Rectal smooth muscle tissue (tissue), 1 donor: ENCODE measurements around the gene SIL1.

Experiments
- H3K27ac ChIP-seq: one replicate; pipeline ENCODE4 v1.7.0; 2013; ENCODE audit warnings: low read depth, low read length, inconsistent platforms
- H3K27me3 ChIP-seq: one replicate; pipeline ENCODE4 v1.7.0; 2013; ENCODE audit warnings: low read length; ENCODE audit not compliant: control insufficient read depth, insufficient read depth
- H3K36me3 ChIP-seq: one replicate; pipeline ENCODE4 v1.7.0; 2013; ENCODE audit warnings: low read length; ENCODE audit not compliant: control insufficient read depth, insufficient read depth
- H3K4me1 ChIP-seq: one replicate; pipeline ENCODE4 v1.7.0; 2013; ENCODE audit warnings: low read length; ENCODE audit not compliant: control insufficient read depth, insufficient read depth
- H3K4me3 ChIP-seq: one replicate; pipeline ENCODE4 v1.7.0; 2013; ENCODE audit warnings: low read length
- H3K9ac ChIP-seq: one replicate; pipeline ENCODE4 v1.7.0; 2013; ENCODE audit warnings: low read length

SIL1 gene

DNA sequence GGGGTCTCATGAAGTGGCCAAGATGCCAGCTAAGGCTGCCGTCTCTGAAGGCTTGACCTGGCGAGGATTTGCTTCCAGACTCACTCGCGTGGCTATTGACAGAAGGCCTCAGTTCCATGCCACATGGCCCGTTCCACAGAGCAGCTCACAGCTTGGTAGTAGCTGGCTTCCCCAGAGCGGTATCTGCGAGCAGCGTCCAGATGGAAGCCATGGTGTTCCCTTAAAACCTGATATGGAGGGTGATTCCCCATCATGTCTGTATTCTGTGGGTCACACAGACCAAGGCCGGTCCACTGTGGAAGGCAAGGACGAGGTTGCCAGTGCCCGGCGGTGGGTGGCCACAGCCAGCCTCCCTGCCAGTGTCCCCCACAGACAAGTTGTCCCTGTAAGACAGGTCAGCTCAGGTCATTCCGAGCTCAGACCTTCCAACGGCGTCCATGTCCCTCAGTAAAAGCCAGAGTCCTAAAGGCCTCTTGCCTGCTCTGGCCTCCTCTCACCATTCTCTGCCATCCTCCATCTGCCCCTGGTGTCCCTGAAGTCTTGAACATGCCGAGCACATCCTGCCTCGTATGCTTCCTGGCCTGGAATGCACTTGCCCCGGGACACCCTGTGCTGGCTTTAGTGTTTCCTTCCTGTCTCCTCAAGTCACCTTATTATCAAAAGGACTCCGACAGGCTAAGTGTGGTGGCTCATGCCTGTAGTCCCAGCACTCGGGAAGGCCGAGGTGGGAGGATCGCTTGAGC is 261.8 kb downstream of the SIL1 start:
- Histone ChIP-seq H3K27me3 (no peaks in the 10 kb centered on the region), H3K36me3 (peaks cover 19% of the 10 kb centered on the region), H3K27ac (no peak overlapping the region)

DNA sequence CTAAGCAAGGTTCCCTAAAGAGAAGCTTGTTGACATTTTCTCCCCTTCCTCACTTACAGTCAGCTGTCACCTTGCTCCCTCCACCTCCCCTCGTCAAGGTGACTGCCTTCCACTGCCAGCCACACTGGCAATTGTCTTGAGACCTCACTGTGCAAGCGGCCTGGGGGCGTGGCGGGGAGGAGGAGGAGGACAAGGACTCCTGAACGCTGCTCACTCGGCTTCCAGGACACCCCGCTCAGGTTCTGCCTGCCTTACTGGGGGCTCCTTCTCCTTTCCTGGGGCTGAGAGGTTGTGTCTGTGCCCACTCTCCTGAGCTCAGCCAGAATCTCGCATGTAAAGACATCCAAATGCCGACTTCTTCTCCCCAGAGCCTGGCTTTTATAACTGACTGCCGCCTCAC is 262.7 kb downstream of the SIL1 start:
- Histone ChIP-seq H3K27me3 (no peaks in the 10 kb centered on the region), H3K27ac (no peak overlapping the region), H3K36me3 (peaks cover 27% of the 10 kb centered on the region), H3K4me3 (no peak overlapping the region), H3K4me1 (no peaks in the 10 kb centered on the region), H3K9ac (no peak overlapping the region)

More for the DNA sequence above, 261.8 kb downstream of the SIL1 start:
- Histone ChIP-seq H3K9ac (no peak overlapping the region), H3K4me3 (no peak overlapping the region), H3K4me1 (no peaks in the 10 kb centered on the region)

DNA sequence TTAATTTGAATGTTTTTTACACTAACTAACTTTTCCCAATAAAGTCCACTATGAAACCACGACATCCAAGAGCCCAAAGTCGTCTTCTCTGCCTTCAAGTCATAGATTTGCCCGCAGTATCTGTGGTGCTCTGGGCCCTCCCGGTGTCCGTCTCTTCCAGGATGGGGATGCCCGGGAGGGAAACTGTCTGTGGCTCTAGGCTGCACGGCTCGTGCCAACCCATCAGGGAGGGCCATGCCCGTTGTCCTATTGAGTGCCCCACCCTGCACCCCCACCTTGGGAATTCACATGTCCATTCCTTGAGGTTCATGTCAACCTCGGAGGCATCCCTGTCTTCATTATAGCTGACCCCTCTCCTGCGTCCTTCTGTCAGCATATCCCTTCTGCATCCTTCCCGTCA is 263.2 kb downstream of the SIL1 start:
- H3K36me3 ChIP-seq = peaks cover 29% of the 10 kb centered on the region
- H3K4me1 ChIP-seq = no peaks in the 10 kb centered on the region
- no peak overlapping the region for H3K9ac ChIP-seq
- no peak overlapping the region for H3K27ac ChIP-seq
- no peak overlapping the region for H3K4me3 ChIP-seq
- H3K27me3 ChIP-seq = no peaks in the 10 kb centered on the region

DNA sequence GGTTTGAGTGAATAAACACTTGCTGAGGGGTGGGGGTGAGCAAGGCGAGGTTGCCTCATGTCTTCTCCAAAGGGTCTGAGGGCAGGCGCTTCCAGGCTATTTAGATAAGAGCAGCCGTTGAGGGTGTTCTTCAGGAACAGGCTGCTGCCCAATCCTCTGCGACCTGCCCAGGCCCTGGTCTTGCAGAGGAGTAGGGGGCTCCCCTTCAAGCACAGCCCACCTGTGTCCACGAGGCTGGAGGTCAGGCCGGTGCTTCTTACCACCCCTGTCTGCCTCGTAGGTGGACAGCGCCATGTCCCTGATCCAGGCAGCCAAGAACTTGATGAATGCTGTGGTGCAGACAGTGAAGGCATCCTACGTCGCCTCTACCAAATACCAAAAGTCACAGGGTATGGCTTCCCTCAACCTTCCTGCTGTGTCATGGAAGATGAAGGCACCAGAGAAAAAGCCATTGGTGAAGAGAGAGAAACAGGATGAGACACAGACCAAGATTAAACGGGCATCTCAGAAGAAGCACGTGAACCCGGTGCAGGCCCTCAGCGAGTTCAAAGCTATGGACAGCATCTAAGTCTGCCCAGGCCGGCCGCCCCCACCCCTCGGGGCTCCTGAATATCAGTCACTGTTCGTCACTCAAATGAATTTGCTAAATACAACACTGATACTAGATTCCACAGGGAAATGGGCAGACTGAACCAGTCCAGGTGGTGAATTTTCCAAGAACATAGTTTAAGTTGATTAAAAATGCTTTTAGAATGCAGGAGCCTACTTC is 264.5 kb downstream of the SIL1 start:
- Histone ChIP-seq H3K9ac (no peak overlapping the region), H3K4me1 (no peaks in the 10 kb centered on the region), H3K27ac (no peak overlapping the region), H3K27me3 (no peaks in the 10 kb centered on the region), H3K36me3 (peaks cover 33% of the 10 kb centered on the region), H3K4me3 (no peak overlapping the region)

DNA sequence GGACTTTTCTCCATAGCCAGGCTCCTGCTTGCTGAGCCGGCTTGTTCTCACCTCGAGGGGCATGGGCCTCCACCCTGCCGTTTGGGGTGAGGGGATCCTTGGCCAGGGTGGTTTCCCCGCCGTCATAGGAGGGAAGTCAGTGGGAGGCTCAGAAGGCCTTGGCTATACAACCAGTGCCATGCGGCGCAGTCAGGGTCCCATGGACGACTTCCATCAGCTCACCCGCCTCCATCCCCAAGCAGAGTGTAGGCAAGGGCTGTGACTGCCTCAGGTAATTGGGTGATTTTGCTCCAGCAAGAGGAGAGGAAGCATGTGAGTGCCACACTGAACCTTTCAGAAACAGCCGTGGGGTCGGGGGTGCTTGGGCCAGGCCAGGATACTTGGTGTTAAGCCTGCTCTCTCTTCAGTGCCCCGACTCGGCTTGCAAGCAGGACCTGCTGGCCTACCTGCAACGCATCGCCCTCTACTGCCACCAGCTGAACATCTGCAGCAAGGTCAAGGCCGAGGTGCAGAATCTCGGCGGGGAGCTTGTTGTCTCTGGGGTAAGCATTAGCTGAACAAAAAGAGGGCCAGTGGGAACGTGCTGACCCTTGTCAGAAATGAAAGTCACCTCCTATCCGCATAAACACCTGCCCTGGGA is 265.9 kb downstream of the SIL1 start:
- H3K36me3 ChIP-seq = peaks cover 36% of the 10 kb centered on the region
- no peak overlapping the region for H3K4me3 ChIP-seq
- no peak overlapping the region for H3K9ac ChIP-seq
- H3K4me1 ChIP-seq = no peaks in the 10 kb centered on the region
- H3K27me3 ChIP-seq = no peaks in the 10 kb centered on the region
- no peak overlapping the region for H3K27ac ChIP-seq

DNA sequence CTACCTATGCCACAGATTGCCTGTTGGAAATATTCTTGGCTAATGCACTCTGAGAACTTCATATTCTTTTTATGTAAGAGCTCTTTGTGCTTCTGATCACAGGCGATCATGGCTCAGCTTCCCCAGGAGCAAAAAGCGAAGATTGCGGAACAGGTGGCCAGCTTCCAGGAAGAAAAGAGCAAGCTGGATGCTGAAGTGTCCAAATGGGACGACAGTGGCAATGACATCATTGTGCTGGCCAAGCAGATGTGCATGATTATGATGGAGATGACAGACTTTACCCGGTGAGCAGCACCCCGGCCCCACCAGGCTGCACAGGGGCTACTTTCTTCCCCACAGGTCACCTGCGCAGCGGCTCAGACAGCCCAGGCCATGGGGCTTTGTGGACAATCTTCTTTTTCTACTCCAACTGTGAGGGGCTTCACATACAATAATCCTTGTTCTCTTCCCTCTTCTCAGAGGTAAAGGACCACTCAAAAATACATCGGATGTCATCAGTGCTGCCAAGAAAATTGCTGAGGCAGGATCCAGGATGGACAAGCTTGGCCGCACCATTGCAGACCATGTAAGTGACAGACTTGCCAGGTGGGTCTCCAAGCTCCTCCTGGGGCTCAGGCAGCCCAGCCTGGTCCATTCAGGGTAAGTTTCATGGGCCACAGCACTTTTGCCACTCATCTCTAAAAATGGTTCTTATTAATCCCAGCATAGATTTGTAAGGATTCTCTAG is 267.6 kb downstream of the SIL1 start:
- Histone ChIP-seq H3K4me3 (no peak overlapping the region), H3K27me3 (no peaks in the 10 kb centered on the region), H3K36me3 (peaks cover 53% of the 10 kb centered on the region), H3K27ac (no peak overlapping the region), H3K4me1 (no peaks in the 10 kb centered on the region), H3K9ac (no peak overlapping the region)

DNA sequence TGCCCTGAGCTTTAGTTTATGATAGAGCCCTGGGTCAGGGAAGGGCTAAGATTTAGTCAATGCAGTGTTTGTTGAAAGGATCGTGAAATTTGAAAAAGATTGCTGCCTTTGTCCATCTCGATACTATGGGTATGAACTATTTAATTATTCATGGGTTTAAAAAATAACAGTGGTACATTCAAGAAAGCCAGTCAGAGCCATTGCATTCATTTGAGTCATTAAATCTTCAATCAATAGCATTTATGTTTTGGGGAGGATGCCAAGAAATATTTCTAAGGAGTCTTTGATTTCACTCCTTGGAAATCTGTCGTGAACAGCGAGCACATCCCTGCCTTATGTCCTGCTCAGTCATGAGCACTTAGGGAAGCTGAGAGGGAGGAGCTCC is 268.6 kb downstream of the SIL1 start:
- Histone ChIP-seq H3K4me1 (no peaks in the 10 kb centered on the region), H3K27ac (no peak overlapping the region), H3K36me3 (peaks cover 57% of the 10 kb centered on the region), H3K9ac (no peak overlapping the region), H3K4me3 (no peak overlapping the region), H3K27me3 (no peaks in the 10 kb centered on the region)

DNA sequence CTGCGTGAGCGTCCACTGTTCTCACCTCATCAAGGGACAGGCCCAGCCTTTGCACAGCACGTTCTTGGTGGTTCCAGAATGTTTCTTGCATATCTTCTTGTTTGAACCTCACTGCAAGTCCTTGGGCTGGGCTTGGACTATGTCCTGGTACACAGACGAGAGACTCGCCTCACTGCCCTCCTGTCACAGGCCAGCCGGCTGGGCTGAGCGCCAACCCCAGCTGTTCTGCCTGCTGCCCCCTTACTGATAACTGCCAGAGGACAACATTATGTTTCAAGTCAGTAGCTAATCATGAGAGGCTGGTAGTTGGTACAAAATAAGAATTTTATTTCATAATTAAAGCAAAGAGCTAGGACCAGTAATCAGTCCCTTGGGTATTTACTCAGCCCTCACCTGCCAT is 270.2 kb downstream of the SIL1 start:
- Histone ChIP-seq H3K27ac (no peak overlapping the region), H3K4me3 (no peak overlapping the region), H3K36me3 (peaks cover 57% of the 10 kb centered on the region), H3K27me3 (no peaks in the 10 kb centered on the region), H3K9ac (no peak overlapping the region), H3K4me1 (no peaks in the 10 kb centered on the region)

DNA sequence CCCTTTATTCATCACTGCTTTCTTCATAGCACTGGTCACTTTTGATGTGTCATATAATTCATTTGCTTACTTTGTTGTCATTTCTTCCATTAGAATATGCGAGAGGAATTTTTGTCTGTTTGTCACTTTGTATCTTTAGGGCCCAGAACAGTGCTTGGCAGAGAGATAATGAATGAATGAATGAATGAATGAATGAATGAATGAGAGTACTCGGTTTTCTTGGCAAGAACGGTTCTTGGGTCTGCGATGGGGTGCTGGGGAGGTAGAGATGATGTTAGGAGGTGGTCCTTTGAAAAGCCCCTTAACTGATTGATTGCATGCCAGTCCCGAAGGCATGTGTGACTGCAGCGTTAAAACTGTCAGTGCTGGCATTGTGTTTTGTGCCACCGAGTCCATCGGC is 270.6 kb downstream of the SIL1 start:
- no peak overlapping the region for H3K27ac ChIP-seq
- H3K9ac ChIP-seq = no peak overlapping the region

DNA sequence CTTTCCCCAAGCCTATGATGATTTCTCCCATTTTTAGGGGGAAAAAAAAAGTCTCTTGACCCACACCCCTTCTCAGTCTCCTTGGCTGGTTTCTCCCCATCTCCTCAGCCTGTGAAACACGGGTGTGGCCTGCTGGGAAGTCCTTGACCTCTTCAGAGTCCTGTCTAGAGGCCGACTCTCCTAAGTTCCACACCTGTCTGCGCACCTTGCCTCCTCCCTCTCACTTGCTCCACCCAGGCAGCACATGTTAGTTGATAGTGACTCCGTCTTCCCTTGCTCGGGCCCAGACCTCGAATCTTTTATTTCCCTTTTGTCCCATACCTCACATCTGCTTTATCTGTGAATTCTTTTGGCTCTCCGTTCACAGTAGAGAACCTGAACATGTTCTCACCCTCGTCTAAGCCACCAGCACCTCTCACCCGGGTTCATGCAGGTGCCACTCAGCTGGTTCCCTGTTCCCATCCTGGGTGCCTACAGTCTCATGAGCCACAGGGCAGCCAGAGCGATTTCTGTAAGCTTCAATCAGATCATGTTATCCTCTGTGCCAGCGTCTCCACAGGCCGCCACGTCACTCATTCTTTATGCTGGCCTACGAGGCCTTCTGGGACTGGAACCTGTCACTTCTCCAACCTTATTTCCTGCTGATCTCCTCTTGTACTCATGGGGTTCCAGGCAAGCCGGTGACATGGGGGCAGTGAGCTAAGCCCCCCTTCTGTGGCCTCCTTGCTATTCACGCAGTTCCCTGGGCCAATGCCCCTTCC is 271.3 kb downstream of the SIL1 start:
- no peaks in the 10 kb centered on the region for H3K27me3 ChIP-seq
- no peaks in the 10 kb centered on the region for H3K4me1 ChIP-seq
- H3K9ac ChIP-seq = no peak overlapping the region
- H3K36me3 ChIP-seq = peaks cover 50% of the 10 kb centered on the region
- no peak overlapping the region for H3K4me3 ChIP-seq
- H3K27ac ChIP-seq = no peak overlapping the region

More for the DNA sequence above, 270.6 kb downstream of the SIL1 start:
- Histone ChIP-seq H3K4me1 (no peaks in the 10 kb centered on the region), H3K4me3 (no peak overlapping the region), H3K36me3 (peaks cover 57% of the 10 kb centered on the region), H3K27me3 (no peaks in the 10 kb centered on the region)

DNA sequence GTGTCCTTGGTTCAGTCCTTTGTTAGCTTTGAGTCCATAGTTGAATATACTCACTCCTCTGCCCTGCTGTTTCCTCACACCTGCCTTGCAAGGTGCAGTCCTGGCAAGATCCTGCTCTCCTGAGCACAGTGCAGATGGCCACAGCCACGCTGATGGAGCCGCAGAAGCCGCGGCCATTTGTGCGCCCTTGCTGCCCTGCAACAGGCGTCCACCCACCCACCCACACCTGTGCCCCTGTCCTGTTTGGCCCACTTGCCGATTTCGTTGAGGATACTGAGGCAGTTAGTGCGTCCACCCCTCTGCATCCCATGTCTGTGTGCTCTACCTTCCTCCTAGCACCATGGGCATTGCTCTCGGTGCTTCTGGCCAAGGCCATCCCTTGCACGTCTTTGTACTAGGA is 271.9 kb downstream of the SIL1 start:
- peaks cover 44% of the 10 kb centered on the region for H3K36me3 ChIP-seq
- no peak overlapping the region for H3K9ac ChIP-seq
- H3K4me3 ChIP-seq = no peak overlapping the region
- H3K27me3 ChIP-seq = no peaks in the 10 kb centered on the region
- no peak overlapping the region for H3K27ac ChIP-seq
- H3K4me1 ChIP-seq = no peaks in the 10 kb centered on the region
